Epidermal melanocyte (primary cell): ENCODE measurements around the gene TANK.
A peak's percentile ranks its signal among the peaks of the same experiment; 100 is the strongest.
"Not testable (repeated sequence)": the region's sequence is repeated elsewhere in the genome, so short reads cannot be mapped to it uniquely, and the experiment has no call there.

Source experiments
- DNase-seq: peaks from one replicate; pipeline ENCODE4 v3.0.0; 2011; ENCODE audit warnings: low spot score; ENCODE audit not compliant: insufficient read length

Gene TANK

GRCh38 chr2:161269111-161269510 lies 108.9 kb downstream of the TANK start:
- no peak for DNase-seq

- no peak for DNase-seq
These were observed 113.0 kb downstream of the TANK start for GRCh38 chr2:161273038-161273760.

GRCh38 chr2:161278564-161279229 lies 118.5 kb downstream of the TANK start:
- DNase-seq: peak; percentile 23

GRCh38 chr2:161279230-161279815 lies 119.1 kb downstream of the TANK start:
- DNase-seq: not testable (repeated sequence)

GRCh38 chr2:161280906-161281323 lies 120.7 kb downstream of the TANK start:
- not testable (repeated sequence) for DNase-seq

- DNase-seq: not testable (repeated sequence)
These were observed 121.5 kb downstream of the TANK start for GRCh38 chr2:161281615-161282310.

- DNase-seq: not testable (repeated sequence)
These were observed 122.0 kb downstream of the TANK start for GRCh38 chr2:161282311-161282644.

- DNase-seq: no peak
These were observed 123.7 kb downstream of the TANK start for GRCh38 chr2:161283926-161284325.
